Brain microvascular endothelial cell (primary cell): ENCODE measurements around the gene LOXL1.
A peak's percentile ranks its signal among the peaks of the same experiment; 100 is the strongest.

Experiments used
- DNase-seq: peaks from one replicate; pipeline ENCODE4 v3.0.0-alpha.2; 2020
- H3K27ac ChIP-seq: fragments of 250-450 bp; sonication (Bioruptor Pico); 2 replicates; pipeline ENCODE4 v1.5.1; 2020; ENCODE audit warnings: mild to moderate bottlenecking, moderate library complexity
- H3K27me3 ChIP-seq: fragments of 250-450 bp; sonication (Bioruptor Pico); replicated peaks from 2 replicates; pipeline ENCODE4 v1.5.1; 2020; ENCODE audit warnings: mild to moderate bottlenecking
- H3K36me3 ChIP-seq: fragments of 250-450 bp; sonication (Bioruptor Pico); replicated peaks from 2 replicates; pipeline ENCODE4 v1.5.1; 2020; ENCODE audit warnings: mild to moderate bottlenecking
- H3K4me3 ChIP-seq: 2 replicates; pipeline ENCODE4 v1.5.1; 2011; ENCODE audit warnings: low read depth, mild to moderate bottlenecking, control low read depth, low read length, moderate library complexity
- CTCF ChIP-seq: IDR thresholded peaks from 2 replicates; pipeline ENCODE4 v1.5.1; 2011; ENCODE audit warnings: low read depth, mild to moderate bottlenecking, moderate library complexity, low read length, control low read depth, inconsistent platforms; ENCODE audit errors: missing control alignments
- in situ Hi-C: cut with HindIII; loops from 2 replicates; pipeline ENCODE4 v1.10.0; 2017; ENCODE audit warnings: low sequenced_read_pairs, low pct_ligation_motif_present

Gene LOXL1

GRCh38 chr15:73928241-73928579 lies 1.9 kb downstream of the LOXL1 start:
- TF ChIP-seq CTCF, result no peak
- in situ Hi-C loops, result no loop called here
- no peaks in the 10 kb centered on the region for H3K27me3 ChIP-seq
- H3K4me3 ChIP-seq, result peak overlapping the region; percentile 71
- DNase-seq, result no peak
- H3K36me3 ChIP-seq, result peaks cover 2% of the 10 kb centered on the region
- H3K27ac ChIP-seq, result no peak overlapping the region

- H3K4me3 ChIP-seq, result peak overlapping the region; percentile 71
- H3K27ac ChIP-seq, result no peak overlapping the region
- no peak for DNase-seq
Observed at GRCh38 chr15:73928971-73929627, 2.8 kb downstream of the LOXL1 start.

GRCh38 chr15:73930371-73930770 lies 4.1 kb downstream of the LOXL1 start:
- in situ Hi-C loops, result no loop called here
- H3K27me3 ChIP-seq, result no peaks in the 10 kb centered on the region
- TF ChIP-seq CTCF, result no peak
- no peak overlapping the region for H3K4me3 ChIP-seq
- peak overlapping the region; percentile 62 for H3K27ac ChIP-seq
- peaks cover 2% of the 10 kb centered on the region for H3K36me3 ChIP-seq
- DNase-seq, result peak; percentile 83

More at GRCh38 chr15:73928971-73929627, 2.8 kb downstream of the LOXL1 start:
- Histone ChIP-seq H3K36me3 (peaks cover 2% of the 10 kb centered on the region), H3K27me3 (no peaks in the 10 kb centered on the region)
- in situ Hi-C loops, result no loop called here
- TF ChIP-seq CTCF, result no peak

- DNase-seq, result no peak
- Histone ChIP-seq H3K4me3 (no peak overlapping the region), H3K27me3 (no peaks in the 10 kb centered on the region), H3K36me3 (peaks cover 2% of the 10 kb centered on the region), H3K27ac (peak overlapping the region; percentile 62)
- TF ChIP-seq CTCF, result no peak
- in situ Hi-C loops, result no loop called here
Observed at GRCh38 chr15:73930790-73931281, 4.6 kb downstream of the LOXL1 start.

- H3K36me3 ChIP-seq, result peaks cover 2% of the 10 kb centered on the region
- no peak overlapping the region for H3K4me3 ChIP-seq
- no peaks in the 10 kb centered on the region for H3K27me3 ChIP-seq
- no peak for DNase-seq
- no peak for TF ChIP-seq CTCF
- no peak overlapping the region for H3K27ac ChIP-seq
- in situ Hi-C loops, result no loop called here
Observed at GRCh38 chr15:73931441-73931840, 5.2 kb downstream of the LOXL1 start.
